ENCODE measurements around the gene LY86. TPM values are rescaled to one million over a fixed set of nuclear protein-coding genes. Genes with fewer than 3 reads are reported as not detected.
A peak's percentile ranks its signal among the peaks of the same experiment; 100 is the strongest.

Gene LY86
- total and polyA plus RNA-seq, 10 of the 15 experiments (the other 5 are each of a cell fraction or from before 2014, with no cell fraction given) = 68.2 to 457 (median 128) TPM

DNA sequence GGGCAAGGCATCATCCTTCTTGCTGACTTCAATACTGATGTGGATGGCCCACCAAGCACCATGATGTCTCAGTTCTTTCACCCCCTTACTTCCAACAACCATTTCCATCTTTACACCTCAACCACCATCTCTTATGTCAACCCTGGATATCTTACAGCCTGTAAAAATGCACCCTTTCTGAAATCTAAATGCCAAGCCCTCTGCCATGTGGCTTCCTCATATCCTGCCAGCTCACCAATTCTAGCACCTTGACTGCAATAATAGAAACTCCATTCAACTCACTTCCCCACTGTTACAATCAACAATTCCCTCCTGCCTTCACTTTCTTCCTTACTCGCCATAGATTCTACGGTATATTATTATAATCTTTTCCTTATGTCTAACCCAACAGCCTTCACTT, 57.9 kb downstream of the LY86 start:
- Histone ChIP-seq H3K27me3 (replicated peaks in 1 of 2; ENCODE audit: control insufficient read depth in 2 of 2, insufficient read depth in 2 of 2, low read length in 1 of 2) (no peaks in the 10 kb centered on the region), H3K4me2 (ENCODE audit: control insufficient read depth, insufficient read depth) (no peak overlapping the region), H3K4me3 (no peak overlapping the region), H3K9ac (ENCODE audit: control insufficient read depth, insufficient read depth, low read length) (no peak overlapping the region), H3K9me3 (replicated peaks; ENCODE audit: control insufficient read depth, insufficient read depth, low read length) (peaks cover 10% of the 10 kb centered on the region; the same call in 2 of the 3 replicates), H3K4me1 (ENCODE audit: control insufficient read depth, insufficient read depth, low read length) (peaks cover 27% of the 10 kb centered on the region), H4K20me1 (ENCODE audit: control insufficient read depth, insufficient read depth) (no peaks in the 10 kb centered on the region), H3K27ac (ENCODE audit: control insufficient read depth, insufficient read depth) (no peak overlapping the region), H3K36me3 (ENCODE audit: control insufficient read depth in 2 of 2, insufficient read depth in 2 of 2, low read length in 1 of 2) (peaks cover 1 to 6% of the 10 kb centered on the region in 2 experiments; a peak in 3 of 4 replicates), H2AFZ (ENCODE audit: control insufficient read depth, low read depth, low read length) (no peak overlapping the region), H3K79me2 (ENCODE audit: control insufficient read depth, insufficient read depth, low read length) (no peaks in the 10 kb centered on the region)
- CTCF ChIA-PET = interaction anchor here (0.8 to 1.9 kb wide), 3 partner anchors 14 to 61 kb away, joined by 3 to 5 read pairs (median 3); no protein-coding TSS in a partner anchor
- SMC1A ChIA-PET (ENCODE audit: uncharacterized antibody, unreplicated experiment) = interaction anchor here (0.9 to 3.0 kb wide), 3 partner anchors 13 to 60 kb away, joined by 3 to 9 read pairs (median 5); partner anchors contain the start of gene LY86
- 83% methylated on average over 2 of the region's 2 CpGs for WGBS (ENCODE audit: insufficient coverage, insufficient replicate concordance, low lambda C conversion rate, missing lambda C conversion rate)
- in situ Hi-C loops (cut with MboI) (no loop called here), intact Hi-C loops (cut with micrococcal nuclease; ENCODE audit: unreplicated experiment) (no loop called here)
- no peak for ATAC-seq
- DNase-seq (ENCODE audit: low read depth, low spot score) = no peak
- BruUV-seq (replicated peaks) = no TSS peak
- no peak for FAIRE-seq
- no peak for TF ChIP-seq HDGF (IDR thresholded peaks at IDR 0.05)
- no peak for TF ChIP-seq YBX1 (IDR thresholded peaks at IDR 0.05)
- RAD21 ChIA-PET (ENCODE audit: unreplicated experiment) = interaction anchor here (1.2 to 1.7 kb wide), 3 partner anchors 57 to 61 kb away, joined by 3 to 6 read pairs (median 3); no protein-coding TSS in a partner anchor
- POLR2A ChIA-PET = interaction anchor here (0.7 to 6.1 kb wide), 2 partner anchors 60 to 81 kb away, joined by 3 to 25 read pairs; no protein-coding TSS in a partner anchor

GRCh38 chr6:6646859-6647258, 58.3 kb downstream of the LY86 start:
- POLR2A ChIA-PET = interaction anchor here (0.7 kb wide), 1 partner anchor 81 kb away, joined by 3 read pairs; no protein-coding TSS in a partner anchor

More at GRCh38 chr6:6646859-6647258, 58.3 kb downstream of the LY86 start:
- no peak overlapping the region for H3K4me3 ChIP-seq
- DNase-seq (ENCODE audit: low read depth, low spot score) (no peak), FAIRE-seq (no peak), ATAC-seq (no peak)
- in situ Hi-C loops (cut with MboI) (no loop called here), intact Hi-C loops (cut with micrococcal nuclease; ENCODE audit: unreplicated experiment) (no loop called here)
- peaks cover under 1 to 6% of the 10 kb centered on the region in 2 experiments; a peak in 2 of 4 replicates for H3K36me3 ChIP-seq (ENCODE audit: control insufficient read depth in 2 of 2, insufficient read depth in 2 of 2, low read length in 1 of 2)
- no TSS peak for BruUV-seq (replicated peaks)
- 79% methylated on average over 2 of the region's 2 CpGs for WGBS (ENCODE audit: insufficient coverage, insufficient replicate concordance, low lambda C conversion rate, missing lambda C conversion rate)
- no peaks in the 10 kb centered on the region for H3K27me3 ChIP-seq (replicated peaks in 1 of 2; ENCODE audit: control insufficient read depth in 2 of 2, insufficient read depth in 2 of 2, low read length in 1 of 2)
- H4K20me1 ChIP-seq (ENCODE audit: control insufficient read depth, insufficient read depth) = no peaks in the 10 kb centered on the region
- H3K79me2 ChIP-seq (ENCODE audit: control insufficient read depth, insufficient read depth, low read length) = no peaks in the 10 kb centered on the region
- peaks cover 31% of the 10 kb centered on the region for H3K4me1 ChIP-seq (ENCODE audit: control insufficient read depth, insufficient read depth, low read length)
- SMC1A ChIA-PET (ENCODE audit: uncharacterized antibody, unreplicated experiment) = interaction anchor here (0.9 to 3.0 kb wide), 2 partner anchors 13 to 60 kb away, joined by 3 to 9 read pairs; no protein-coding TSS in a partner anchor
- no peak overlapping the region for H2AFZ ChIP-seq (ENCODE audit: control insufficient read depth, low read depth, low read length)
- H3K9ac ChIP-seq (ENCODE audit: control insufficient read depth, insufficient read depth, low read length) = no peak overlapping the region
- no peak overlapping the region for H3K4me2 ChIP-seq (ENCODE audit: control insufficient read depth, insufficient read depth)
- peaks cover 10% of the 10 kb centered on the region; the same call in 2 of the 3 replicates for H3K9me3 ChIP-seq (replicated peaks; ENCODE audit: control insufficient read depth, insufficient read depth, low read length)
- TF ChIP-seq ZNF217 (IDR thresholded peaks at IDR 0.05) (no peak), BMI1 (IDR thresholded peaks at IDR 0.05; ENCODE audit: borderline replicate concordance) (no peak), RAD21 (IDR thresholded peaks at IDR 0.05; ENCODE audit: insufficient read depth, low read depth, low read length) (0 out of 2 replicates have a peak, but pooled peaks have one; percentile 2)
- RAD21 ChIA-PET (ENCODE audit: unreplicated experiment) = interaction anchor here (1.2 to 1.7 kb wide), 3 partner anchors 57 to 62 kb away, joined by 3 to 6 read pairs (median 3); no protein-coding TSS in a partner anchor
- H3K27ac ChIP-seq (ENCODE audit: control insufficient read depth, insufficient read depth) = no peak overlapping the region
- CTCF ChIA-PET = no interaction called here

All from GM12878 (cell line).